Astrocyte (in vitro differentiated cells and primary cell): Measurements from ENCODE around the gene MTERF1. TPM values are rescaled to one million over a fixed set of nuclear protein-coding genes. Genes with fewer than 3 reads are reported as not detected.
A peak's percentile ranks its signal among the peaks of the same experiment; 100 is the strongest.

Experiments
- DNase-seq: peaks from one replicate; pipeline ENCODE4 v3.0.0-alpha.2; 2010; ENCODE audit warnings: low read depth
- FAIRE-seq: peaks from 2 replicates; lab custom pipeline; 2011; peaks lifted over from hg19 to GRCh38; lab: Jason Lieb, UNC
- H2AFZ ChIP-seq: 2 replicates; pipeline ENCODE4 v1.6.0; 2012; ENCODE audit warnings: low read depth, low read length, inconsistent platforms
- H3K27ac ChIP-seq: 2 replicates; pipeline ENCODE4 v1.5.1; 2011; ENCODE audit warnings: low read depth, low read length, inconsistent platforms
- H3K27me3 ChIP-seq: 2 replicates; pipeline ENCODE4 v1.6.0; 2011; ENCODE audit warnings: low read length, inconsistent platforms; ENCODE audit not compliant: insufficient read depth
- H3K36me3 ChIP-seq: 2 replicates; pipeline ENCODE4 v1.5.1; 2011; ENCODE audit warnings: low read length, inconsistent platforms; ENCODE audit not compliant: insufficient read depth
- H3K4me1 ChIP-seq: 2 replicates; pipeline ENCODE4 v1.5.1; 2011; ENCODE audit warnings: low read length, inconsistent platforms; ENCODE audit not compliant: insufficient read depth
- H3K4me2 ChIP-seq: 2 replicates; pipeline ENCODE4 v1.6.0; 2012; ENCODE audit warnings: low read length, inconsistent platforms
- H3K4me3 ChIP-seq: 2 replicates; pipeline ENCODE4 v1.5.1; 2011; ENCODE audit warnings: low read depth, mild to moderate bottlenecking, low read length, inconsistent platforms; ENCODE audit not compliant: insufficient read depth
- H3K79me2 ChIP-seq: 2 replicates; pipeline ENCODE4 v1.6.0; 2012; ENCODE audit warnings: mild to moderate bottlenecking, low read length, inconsistent platforms; ENCODE audit not compliant: insufficient read depth
- H3K9ac ChIP-seq: 2 replicates; pipeline ENCODE4 v1.6.0; 2012; ENCODE audit warnings: mild to moderate bottlenecking, low read length, inconsistent platforms
- H3K9me3 ChIP-seq: 2 replicates; pipeline ENCODE4 v1.5.1; 2012; ENCODE audit warnings: low read depth, mild to moderate bottlenecking, low read length, inconsistent platforms; ENCODE audit not compliant: insufficient read depth
- H4K20me1 ChIP-seq: 2 replicates; pipeline ENCODE4 v1.6.0; 2012; ENCODE audit warnings: low read length, inconsistent platforms; ENCODE audit not compliant: insufficient read depth
- H3K27ac Mint-ChIP-seq: one replicate; pipeline ENCODE4 v1.8.0; 2021; ENCODE audit warnings: mild to moderate bottlenecking, mixed read lengths; ENCODE audit not compliant: unreplicated experiment
- H3K27me3 Mint-ChIP-seq: one replicate; pipeline ENCODE4 v1.8.0; 2021; ENCODE audit warnings: low read depth, mixed read lengths; ENCODE audit not compliant: unreplicated experiment
- H3K36me3 Mint-ChIP-seq: one replicate; pipeline ENCODE4 v1.8.0; 2021; ENCODE audit warnings: low read depth, mixed read lengths; ENCODE audit not compliant: unreplicated experiment
- H3K4me1 Mint-ChIP-seq: one replicate; pipeline ENCODE4 v1.8.0; 2021; ENCODE audit warnings: low read depth, mixed read lengths; ENCODE audit not compliant: unreplicated experiment
- H3K4me3 Mint-ChIP-seq: one replicate; pipeline ENCODE4 v1.8.0; 2021; ENCODE audit warnings: mild to moderate bottlenecking, moderate library complexity, mixed read lengths; ENCODE audit not compliant: unreplicated experiment
- H3K9me3 Mint-ChIP-seq: one replicate; pipeline ENCODE4 v1.8.0; 2021; ENCODE audit warnings: mild to moderate bottlenecking, mixed read lengths; ENCODE audit not compliant: unreplicated experiment
- EZH2 ChIP-seq: IDR thresholded peaks from 2 replicates; pipeline ENCODE4 v1.6.1; 2012; ENCODE audit warnings: mild to moderate bottlenecking, low read length, inconsistent platforms; ENCODE audit not compliant: insufficient read depth
- total RNA-seq: library from RNA; stranded (reverse); gene quantifications from 2 replicates; pipeline ENCODE4 v1.2.1, GENCODE V29; 2021
- TF ChIP-seq, protein P1 (sequence below): IDR thresholded peaks from 2 replicates; pipeline ENCODE4 v1.5.1; 2011; ENCODE audit warnings: low read depth, mild to moderate bottlenecking, inconsistent platforms, low read length, moderate library complexity; ENCODE audit not compliant: insufficient read depth

The MTERF1 gene
- total RNA-seq, 1 donor from 2014 or later = 10.9 TPM

DNA sequence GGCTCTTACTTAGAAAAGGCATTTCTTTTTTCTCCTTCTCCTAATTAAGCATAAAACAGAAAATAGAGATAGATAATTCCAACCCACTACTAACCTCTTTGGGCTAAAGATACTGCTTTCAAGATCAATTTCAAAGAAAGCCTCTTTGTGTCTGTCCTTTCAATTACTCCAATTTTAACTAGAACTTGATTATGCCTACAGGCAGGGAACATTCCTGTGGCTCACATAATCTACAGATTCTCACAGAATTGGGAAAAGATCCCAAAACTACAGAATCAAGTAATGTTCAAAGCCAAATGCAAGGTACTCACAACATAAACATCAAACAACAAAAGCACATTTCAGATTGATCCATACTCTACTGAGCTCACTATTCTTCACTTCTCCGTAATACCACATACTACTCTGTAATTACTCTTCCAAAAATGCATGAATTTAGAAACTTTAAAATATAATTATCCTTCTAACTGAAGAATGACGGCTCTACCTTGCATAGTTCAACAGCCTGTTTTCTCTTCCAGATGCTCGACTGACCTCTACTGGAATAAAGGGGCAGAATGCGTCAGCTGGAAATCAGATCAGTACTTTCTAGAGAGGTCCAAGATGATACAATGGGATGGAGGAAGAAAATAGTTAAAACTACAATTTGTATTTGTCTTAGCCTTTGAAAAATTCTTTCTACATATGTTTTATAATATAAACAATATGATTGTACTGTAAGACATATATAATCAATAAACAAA is 3.9 kb downstream of the MTERF1 start:
- no peak overlapping the region for H3K4me3 ChIP-seq
- TF ChIP-seq, protein P1, sequence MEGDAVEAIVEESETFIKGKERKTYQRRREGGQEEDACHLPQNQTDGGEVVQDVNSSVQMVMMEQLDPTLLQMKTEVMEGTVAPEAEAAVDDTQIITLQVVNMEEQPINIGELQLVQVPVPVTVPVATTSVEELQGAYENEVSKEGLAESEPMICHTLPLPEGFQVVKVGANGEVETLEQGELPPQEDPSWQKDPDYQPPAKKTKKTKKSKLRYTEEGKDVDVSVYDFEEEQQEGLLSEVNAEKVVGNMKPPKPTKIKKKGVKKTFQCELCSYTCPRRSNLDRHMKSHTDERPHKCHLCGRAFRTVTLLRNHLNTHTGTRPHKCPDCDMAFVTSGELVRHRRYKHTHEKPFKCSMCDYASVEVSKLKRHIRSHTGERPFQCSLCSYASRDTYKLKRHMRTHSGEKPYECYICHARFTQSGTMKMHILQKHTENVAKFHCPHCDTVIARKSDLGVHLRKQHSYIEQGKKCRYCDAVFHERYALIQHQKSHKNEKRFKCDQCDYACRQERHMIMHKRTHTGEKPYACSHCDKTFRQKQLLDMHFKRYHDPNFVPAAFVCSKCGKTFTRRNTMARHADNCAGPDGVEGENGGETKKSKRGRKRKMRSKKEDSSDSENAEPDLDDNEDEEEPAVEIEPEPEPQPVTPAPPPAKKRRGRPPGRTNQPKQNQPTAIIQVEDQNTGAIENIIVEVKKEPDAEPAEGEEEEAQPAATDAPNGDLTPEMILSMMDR = peak; percentile 43
- TF ChIP-seq EZH2 = no peak
- DNase-seq (no peak), FAIRE-seq (no peak)
- peaks cover 8% of the 10 kb centered on the region for H3K36me3 ChIP-seq
- peaks cover 17% of the 10 kb centered on the region for H4K20me1 ChIP-seq
- no peak overlapping the region for H2AFZ ChIP-seq
- H3K27ac ChIP-seq = no peak overlapping the region
- H3K4me1 ChIP-seq = peaks cover 13% of the 10 kb centered on the region
- H3K4me3 Mint-ChIP-seq = no peak overlapping the region
- H3K27ac Mint-ChIP-seq = no peak overlapping the region
- H3K9me3 Mint-ChIP-seq = no peaks in the 10 kb centered on the region
- no peaks in the 10 kb centered on the region for H3K9me3 ChIP-seq
- peaks cover 69% of the 10 kb centered on the region for H3K79me2 ChIP-seq
- H3K4me1 Mint-ChIP-seq = peaks cover 5% of the 10 kb centered on the region
- H3K9ac ChIP-seq = no peak overlapping the region
- H3K4me2 ChIP-seq = no peak overlapping the region
- H3K27me3 Mint-ChIP-seq = no peaks in the 10 kb centered on the region
- no peaks in the 10 kb centered on the region for H3K36me3 Mint-ChIP-seq
- no peaks in the 10 kb centered on the region for H3K27me3 ChIP-seq

DNA sequence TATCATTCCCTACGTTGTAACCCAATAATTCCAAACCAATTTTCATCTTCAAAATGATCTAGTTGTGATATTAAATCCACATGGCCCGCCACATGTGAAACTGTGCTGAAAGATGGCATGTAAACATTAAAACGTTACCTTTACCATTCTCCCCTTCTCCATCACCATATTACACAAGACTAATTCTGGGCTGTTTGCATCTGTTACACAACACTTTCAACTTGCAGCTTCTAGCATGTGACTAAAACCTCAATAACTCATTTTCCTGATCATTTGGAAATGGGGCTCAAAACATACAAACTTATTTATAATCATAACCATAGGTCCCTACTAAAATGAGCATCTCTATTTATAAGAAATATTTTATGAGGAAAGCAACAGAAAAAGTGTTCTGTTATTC is 4.7 kb downstream of the MTERF1 start:
- Histone ChIP-seq H3K9ac (no peak overlapping the region), H3K4me1 (peaks cover 9% of the 10 kb centered on the region), H3K4me2 (no peak overlapping the region), H3K79me2 (peaks cover 74% of the 10 kb centered on the region), H3K36me3 (peaks cover 8% of the 10 kb centered on the region), H3K9me3 (no peaks in the 10 kb centered on the region), H3K27me3 (no peaks in the 10 kb centered on the region), H4K20me1 (peaks cover 17% of the 10 kb centered on the region), H3K27ac (no peak overlapping the region), H2AFZ (no peak overlapping the region), H3K4me3 (no peak overlapping the region)
- Mint-ChIP-seq H3K4me3 (no peak overlapping the region), H3K36me3 (no peaks in the 10 kb centered on the region), H3K27me3 (no peaks in the 10 kb centered on the region), H3K9me3 (no peaks in the 10 kb centered on the region), H3K27ac (no peak overlapping the region), H3K4me1 (peaks cover 5% of the 10 kb centered on the region)
- no peak for DNase-seq
- FAIRE-seq = no peak
- no peak for TF ChIP-seq EZH2
- TF ChIP-seq, protein P1 = no peak

DNA sequence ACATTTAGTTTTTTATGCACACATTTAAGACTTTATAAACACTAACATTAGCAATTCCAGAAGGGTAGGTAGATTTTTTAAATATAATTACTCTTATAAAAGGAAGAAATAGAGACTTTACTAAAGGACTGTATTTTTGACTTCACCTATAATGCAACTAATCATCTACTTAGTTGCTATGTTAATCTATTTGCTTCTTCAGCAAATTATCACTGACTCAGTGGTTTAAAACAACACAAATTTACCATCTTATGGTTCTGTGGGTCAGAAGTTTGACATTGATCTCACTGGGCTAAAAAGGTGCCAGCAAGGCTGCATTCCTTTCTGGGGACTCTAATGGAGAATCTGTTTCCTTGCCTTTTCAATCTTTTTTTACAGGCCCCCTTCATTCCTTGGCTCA is 7.6 kb downstream of the MTERF1 start:
- Histone ChIP-seq H3K79me2 (peaks cover 50% of the 10 kb centered on the region), H3K9me3 (no peaks in the 10 kb centered on the region), H3K9ac (no peak overlapping the region), H3K4me1 (no peaks in the 10 kb centered on the region), H3K4me3 (no peak overlapping the region), H2AFZ (no peak overlapping the region), H4K20me1 (peaks cover 17% of the 10 kb centered on the region), H3K4me2 (no peak overlapping the region), H3K27ac (no peak overlapping the region), H3K27me3 (no peaks in the 10 kb centered on the region), H3K36me3 (peaks cover 5% of the 10 kb centered on the region)
- no peak for DNase-seq
- no peak overlapping the region for H3K27ac Mint-ChIP-seq
- FAIRE-seq = no peak
- TF ChIP-seq, protein P1 = no peak
- no peak for TF ChIP-seq EZH2
- H3K4me3 Mint-ChIP-seq = no peak overlapping the region
- H3K9me3 Mint-ChIP-seq = no peaks in the 10 kb centered on the region
- no peaks in the 10 kb centered on the region for H3K4me1 Mint-ChIP-seq
- H3K27me3 Mint-ChIP-seq = no peaks in the 10 kb centered on the region
- no peaks in the 10 kb centered on the region for H3K36me3 Mint-ChIP-seq
